Measurements from ENCODE around the gene GZF1.

Gene GZF1

GRCh38 chr20:23369072-23369823 lies 7.3 kb downstream of the GZF1 start:
- no peak for DNase-seq (ENCODE audit: low read depth in 2 of 2)

GRCh38 chr20:23370274-23370673 lies 8.3 kb downstream of the GZF1 start:
- no peak for DNase-seq (ENCODE audit: low read depth in 2 of 2)

GRCh38 chr20:23370873-23371272 lies 8.9 kb downstream of the GZF1 start:
- DNase-seq (ENCODE audit: low read depth in 2 of 2) = no peak

- no peak for DNase-seq (ENCODE audit: low read depth in 2 of 2)
Measured at GRCh38 chr20:23371496-23371895, 9.5 kb downstream of the GZF1 start.

- no peak for DNase-seq (ENCODE audit: low read depth in 2 of 2)
Measured at GRCh38 chr20:23374441-23374840, 12.5 kb downstream of the GZF1 start.

- no peak for DNase-seq (ENCODE audit: low read depth in 2 of 2)
Measured at GRCh38 chr20:23375827-23376226, 13.8 kb downstream of the GZF1 start.

GRCh38 chr20:23379772-23380171 lies 17.8 kb downstream of the GZF1 start:
- DNase-seq (ENCODE audit: low read depth in 2 of 2) = no peak

GRCh38 chr20:23381876-23382275 lies 19.9 kb downstream of the GZF1 start:
- DNase-seq (ENCODE audit: low read depth in 2 of 2) = no peak

- DNase-seq (ENCODE audit: low read depth in 2 of 2) = no peak
Measured at GRCh38 chr20:23386304-23387117, 24.5 kb downstream of the GZF1 start.

GRCh38 chr20:23387118-23387443 lies 25.1 kb downstream of the GZF1 start:
- DNase-seq (ENCODE audit: low read depth in 2 of 2) = no peak

- DNase-seq (ENCODE audit: low read depth in 2 of 2) = no peak
Measured at GRCh38 chr20:23390091-23390774, 28.3 kb downstream of the GZF1 start.

GRCh38 chr20:23391707-23392310 lies 29.8 kb downstream of the GZF1 start:
- DNase-seq (ENCODE audit: low read depth in 2 of 2) = no peak

- no peak for DNase-seq (ENCODE audit: low read depth in 2 of 2)
Measured at GRCh38 chr20:23393996-23394775, 32.2 kb downstream of the GZF1 start.

- no peak for DNase-seq (ENCODE audit: low read depth in 2 of 2)
Measured at GRCh38 chr20:23396950-23397627, 35.1 kb downstream of the GZF1 start.

GRCh38 chr20:23397961-23398360 lies 36.0 kb downstream of the GZF1 start:
- DNase-seq (ENCODE audit: low read depth in 2 of 2) = no peak

- no peak for DNase-seq (ENCODE audit: low read depth in 2 of 2)
Measured at GRCh38 chr20:23399568-23400241, 37.7 kb downstream of the GZF1 start.

- DNase-seq (ENCODE audit: low read depth in 2 of 2) = no peak
Measured at GRCh38 chr20:23401051-23401450, 39.1 kb downstream of the GZF1 start.

- DNase-seq (ENCODE audit: low read depth in 2 of 2) = no peak
Measured at GRCh38 chr20:23403751-23404150, 41.8 kb downstream of the GZF1 start.

GRCh38 chr20:23404196-23404595 lies 42.2 kb downstream of the GZF1 start:
- DNase-seq (ENCODE audit: low read depth in 2 of 2) = no peak

- no peak for DNase-seq (ENCODE audit: low read depth in 2 of 2)
Measured at GRCh38 chr20:23406880-23407279, 44.9 kb downstream of the GZF1 start.

Measured in stimulated activated CD8-positive, alpha-beta memory T cell treated with anti-CD3 and anti-CD28 coated beads, Interleukin-2, amount 100 ng/mL, for 1 hour (primary cell).